ENCODE data around the gene BCL11A.

The BCL11A gene

GRCh38 chr2:60505240-60505879, 48.1 kb downstream of the BCL11A start:
- no peak for DNase-seq (ENCODE audit: low read depth)

GRCh38 chr2:60504049-60504448, 49.4 kb downstream of the BCL11A start:
- DNase-seq (ENCODE audit: low read depth), result no peak

GRCh38 chr2:60502144-60502543, 51.3 kb downstream of the BCL11A start:
- no peak for DNase-seq (ENCODE audit: low read depth)

GRCh38 chr2:60500861-60501260, 52.6 kb downstream of the BCL11A start:
- DNase-seq (ENCODE audit: low read depth), result no peak

- DNase-seq (ENCODE audit: low read depth), result no peak
Measured at GRCh38 chr2:60499651-60500265, 53.7 kb downstream of the BCL11A start.

- DNase-seq (ENCODE audit: low read depth), result no peak
Measured at GRCh38 chr2:60498816-60499429, 54.5 kb downstream of the BCL11A start.

- DNase-seq (ENCODE audit: low read depth), result no peak
Measured at GRCh38 chr2:60498127-60498815, 55.2 kb downstream of the BCL11A start.

GRCh38 chr2:60497500-60497899, 56.0 kb downstream of the BCL11A start:
- no peak for DNase-seq (ENCODE audit: low read depth)

GRCh38 chr2:60496956-60497355, 56.5 kb downstream of the BCL11A start:
- no peak for DNase-seq (ENCODE audit: low read depth)

GRCh38 chr2:60496475-60496874, 57.0 kb downstream of the BCL11A start:
- no peak for DNase-seq (ENCODE audit: low read depth)

- no peak for DNase-seq (ENCODE audit: low read depth)
Measured at GRCh38 chr2:60495041-60495625, 58.3 kb downstream of the BCL11A start.

- DNase-seq (ENCODE audit: low read depth), result no peak
Measured at GRCh38 chr2:60493804-60494387, 59.6 kb downstream of the BCL11A start.

- DNase-seq (ENCODE audit: low read depth), result no peak
Measured at GRCh38 chr2:60492548-60492947, 60.9 kb downstream of the BCL11A start.

GRCh38 chr2:60490848-60491247, 62.6 kb downstream of the BCL11A start:
- no peak for DNase-seq (ENCODE audit: low read depth)

- no peak for DNase-seq (ENCODE audit: low read depth)
Measured at GRCh38 chr2:60490441-60490840, 63.0 kb downstream of the BCL11A start.

- no peak for DNase-seq (ENCODE audit: low read depth)
Measured at GRCh38 chr2:60489289-60489688, 64.2 kb downstream of the BCL11A start.

GRCh38 chr2:60488291-60488690, 65.2 kb downstream of the BCL11A start:
- no peak for DNase-seq (ENCODE audit: low read depth)

GRCh38 chr2:60487174-60487573, 66.3 kb downstream of the BCL11A start:
- DNase-seq (ENCODE audit: low read depth), result no peak

- DNase-seq (ENCODE audit: low read depth), result no peak
Measured at GRCh38 chr2:60486551-60486950, 66.9 kb downstream of the BCL11A start.

- no peak for DNase-seq (ENCODE audit: low read depth)
Measured at GRCh38 chr2:60486067-60486466, 67.4 kb downstream of the BCL11A start.

- DNase-seq (ENCODE audit: low read depth), result no peak
Measured at GRCh38 chr2:60485550-60485949, 67.9 kb downstream of the BCL11A start.

- no peak for DNase-seq (ENCODE audit: low read depth)
Measured at GRCh38 chr2:60485055-60485454, 68.4 kb downstream of the BCL11A start.
